Activated T-cell treated with anti-CD3 and anti-CD28 coated beads, Interleukin-2, amount 50 U/mL, for 72 hours (primary cell): ENCODE measurements around the gene AMZ1. TPM values are rescaled to one million over a fixed set of nuclear protein-coding genes. Genes with fewer than 3 reads are reported as not detected.
"Not testable (repeated sequence)": the region's sequence is repeated elsewhere in the genome, so short reads cannot be mapped to it uniquely, and the experiment has no call there.

Source experiments
- ATAC-seq, 2 donors: fragments of 150-1000 bp; cut with Tn5 transposase; replicated peaks in 1 of 2; 2 replicates each; pipeline ENCODE4 v1.10.0; 2021; ENCODE audit warnings: moderate library complexity in 2 of 2, mild to moderate bottlenecking in 1 of 2
- DNase-seq, 2 donors: peaks; one replicate each; pipeline ENCODE4 v3.0.0; 2021 to 2022; ENCODE audit warnings: mixed read lengths in 1 of 2
- H3K27ac Mint-ChIP-seq: one replicate; pipeline ENCODE4 v1.8.0; 2022; ENCODE audit warnings: mild to moderate bottlenecking, moderate library complexity, mixed read lengths
- H3K27me3 Mint-ChIP-seq: one replicate; pipeline ENCODE4 v1.8.0; 2022; ENCODE audit warnings: low read depth, mixed read lengths
- H3K36me3 Mint-ChIP-seq, 2 donors: one replicate each; pipeline ENCODE4 v1.8.0; 2022; ENCODE audit warnings: mixed read lengths in 2 of 2, mild to moderate bottlenecking in 1 of 2; ENCODE audit not compliant: insufficient read depth in 2 of 2
- H3K4me1 Mint-ChIP-seq: one replicate; pipeline ENCODE4 v1.8.0; 2022; ENCODE audit warnings: low read depth, mixed read lengths
- H3K4me3 Mint-ChIP-seq, 2 donors: one replicate each; pipeline ENCODE4 v1.8.0; 2022; ENCODE audit warnings: mild to moderate bottlenecking in 2 of 2, mixed read lengths in 2 of 2, moderate library complexity in 2 of 2
- H3K9me3 Mint-ChIP-seq, 2 donors: one replicate each; pipeline ENCODE4 v1.8.0; 2022; ENCODE audit warnings: mixed read lengths in 2 of 2
- total RNA-seq, 2 donors: library from RNA; stranded (reverse); gene quantifications; one replicate each; pipeline ENCODE4 v1.2.3, GENCODE V29; 2022

AMZ1 gene
- total RNA-seq, 2 donors from 2014 or later = 0.34 to 1.3 TPM

DNA sequence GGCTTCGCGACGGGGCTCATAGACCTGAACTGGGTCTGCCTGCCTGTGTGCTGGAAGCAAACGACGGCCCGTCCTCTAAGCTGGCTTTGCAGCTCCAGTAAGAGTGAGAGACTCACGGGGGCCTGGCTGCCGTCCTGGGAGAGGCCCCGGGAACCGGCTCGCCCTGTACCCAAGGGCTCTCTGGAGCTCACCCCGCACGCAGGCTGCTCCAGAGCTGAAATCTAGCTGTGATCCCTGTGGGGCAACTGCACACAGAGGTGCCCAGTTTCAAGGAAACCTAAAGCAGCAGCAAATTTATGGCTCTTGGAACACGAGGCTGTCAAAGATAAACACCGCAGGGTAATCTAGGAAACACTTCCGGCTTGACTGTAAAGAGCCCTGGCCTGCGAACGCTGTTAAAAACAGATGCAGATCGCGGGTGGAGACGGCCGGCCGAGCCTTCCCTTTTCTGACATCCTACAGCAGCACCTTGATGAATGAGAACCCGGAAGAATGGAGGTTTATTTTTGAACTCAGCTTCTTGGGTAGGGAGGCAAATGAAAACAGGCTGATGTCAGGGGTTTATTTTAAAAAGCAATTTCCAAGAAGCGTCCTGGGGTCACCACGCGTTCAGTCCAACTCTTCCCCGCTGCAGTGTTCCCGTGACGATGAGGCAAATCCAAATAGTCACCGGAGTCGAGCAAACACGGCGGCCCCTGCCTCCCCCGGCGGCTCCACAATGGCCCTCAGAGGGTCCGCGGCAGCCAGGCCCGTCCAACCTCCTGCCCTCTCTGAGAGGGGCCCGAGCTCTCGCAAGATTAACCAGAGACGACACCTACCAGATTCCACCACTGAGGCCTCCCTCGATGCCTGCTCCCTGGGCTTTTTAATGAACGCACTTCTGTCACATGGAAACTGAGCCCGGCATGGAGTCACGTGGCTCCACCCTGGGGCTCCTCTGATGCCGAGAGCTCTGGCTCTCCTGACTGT is 29.6 kb downstream of the AMZ1 start:
- no peak for DNase-seq
- H3K9me3 Mint-ChIP-seq = no peaks in the 10 kb centered on the region
- peak overlapping the region; percentile 57 to 60 for H3K4me3 Mint-ChIP-seq
- peaks cover 35% of the 10 kb centered on the region for H3K27me3 Mint-ChIP-seq
- H3K4me1 Mint-ChIP-seq = peaks cover 74% of the 10 kb centered on the region
- peak overlapping the region; percentile 74 for H3K27ac Mint-ChIP-seq
- no peaks in the 10 kb centered on the region for H3K36me3 Mint-ChIP-seq
- ATAC-seq = no peak

DNA sequence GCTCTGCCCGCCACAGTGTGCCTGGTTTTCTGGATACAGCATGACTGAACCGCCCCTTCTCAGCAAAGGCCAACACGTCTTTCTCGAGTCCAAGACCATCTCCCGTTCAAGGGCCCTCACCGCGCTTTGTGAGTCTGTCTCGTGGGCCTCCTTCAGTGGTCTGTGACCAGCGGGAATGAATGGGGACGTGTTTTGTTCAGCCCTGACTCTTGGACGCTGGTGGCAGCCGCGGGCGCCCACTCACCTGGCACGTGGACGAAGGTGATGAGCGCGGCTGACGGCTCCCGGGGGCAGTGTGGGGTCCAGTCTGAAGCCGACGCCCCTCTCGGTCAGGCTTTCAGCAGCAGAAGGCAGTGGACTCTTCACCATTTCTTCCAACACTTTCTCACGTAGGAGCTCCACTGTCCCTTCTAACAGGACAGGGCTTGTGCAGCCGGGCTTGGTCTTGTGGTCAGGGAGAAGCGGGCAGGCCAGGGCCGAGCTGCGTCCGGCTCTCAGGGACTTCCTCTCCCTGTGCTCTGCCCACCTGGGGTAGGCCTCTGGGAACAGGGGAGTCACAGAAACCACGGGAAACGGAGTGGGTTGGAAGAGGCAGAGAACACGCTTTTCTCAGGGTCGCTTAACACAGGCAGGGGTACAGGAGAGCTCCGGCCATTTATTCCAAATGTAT is 30.4 kb downstream of the AMZ1 start:
- no peaks in the 10 kb centered on the region for H3K36me3 Mint-ChIP-seq
- peak overlapping the region; percentile 54 for H3K27ac Mint-ChIP-seq
- peaks cover 72% of the 10 kb centered on the region for H3K4me1 Mint-ChIP-seq
- DNase-seq = no peak
- peak overlapping the region; percentile 27 to 60 for H3K4me3 Mint-ChIP-seq
- no peaks in the 10 kb centered on the region for H3K9me3 Mint-ChIP-seq
- no peak for ATAC-seq
- peaks cover 34% of the 10 kb centered on the region for H3K27me3 Mint-ChIP-seq

DNA sequence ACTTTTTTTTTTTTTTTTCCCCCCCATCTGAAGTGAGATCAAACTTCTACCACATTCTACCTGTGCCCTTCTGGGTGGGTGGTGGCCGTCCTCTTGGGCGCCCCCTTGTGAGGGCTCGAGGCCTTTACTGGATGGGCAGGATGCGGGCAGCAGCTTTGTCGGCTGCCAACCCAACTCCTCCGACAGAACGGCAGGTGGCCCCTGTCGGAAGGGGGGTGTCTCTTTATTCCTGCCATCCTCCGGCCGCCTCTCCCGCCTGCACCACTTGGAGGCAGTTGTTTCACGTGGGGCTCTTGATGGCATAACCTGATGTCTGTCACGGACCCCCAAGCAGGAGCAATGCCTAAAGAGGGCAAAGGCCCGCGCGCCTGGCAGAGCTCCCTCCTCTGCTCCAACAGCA is 31.0 kb downstream of the AMZ1 start:
- peaks cover 70% of the 10 kb centered on the region for H3K4me1 Mint-ChIP-seq
- H3K36me3 Mint-ChIP-seq = no peaks in the 10 kb centered on the region
- H3K4me3 Mint-ChIP-seq = peak overlapping the region; percentile 29 to 46
- no peaks in the 10 kb centered on the region for H3K9me3 Mint-ChIP-seq
- DNase-seq (peak; percentile 82 to 84), ATAC-seq (peak; percentile 43 to 45)
- peak overlapping the region; percentile 54 for H3K27ac Mint-ChIP-seq
- H3K27me3 Mint-ChIP-seq = peaks cover 28% of the 10 kb centered on the region

DNA sequence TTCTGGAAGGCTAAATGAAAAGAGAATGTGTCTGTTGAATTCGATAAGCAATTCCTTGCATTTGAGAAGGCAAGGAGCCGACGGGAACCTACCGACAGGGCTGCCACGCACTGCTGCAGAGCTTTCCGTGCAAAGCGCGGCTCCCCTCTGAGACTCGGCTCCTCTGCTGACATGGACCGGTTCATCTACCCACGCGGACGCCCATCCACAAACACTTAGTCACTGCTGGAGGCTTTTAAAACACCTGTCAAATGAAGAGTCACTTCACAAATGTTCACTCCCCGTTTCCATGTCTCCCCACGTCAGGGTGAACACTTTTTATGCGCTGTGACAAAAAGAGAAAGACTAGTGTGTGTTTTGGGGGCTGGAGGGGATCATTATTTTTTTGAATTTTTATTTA is 32.0 kb downstream of the AMZ1 start:
- peak overlapping the region; percentile 25 to 37 for H3K4me3 Mint-ChIP-seq
- H3K9me3 Mint-ChIP-seq = no peaks in the 10 kb centered on the region
- no peak overlapping the region for H3K27ac Mint-ChIP-seq
- peak in 1 of 2 donors; percentile 15 for ATAC-seq
- peak in 1 of 2 donors; percentile 32 for DNase-seq
- H3K27me3 Mint-ChIP-seq = peaks cover 18% of the 10 kb centered on the region
- H3K36me3 Mint-ChIP-seq = no peaks in the 10 kb centered on the region
- H3K4me1 Mint-ChIP-seq = peaks cover 62% of the 10 kb centered on the region

DNA sequence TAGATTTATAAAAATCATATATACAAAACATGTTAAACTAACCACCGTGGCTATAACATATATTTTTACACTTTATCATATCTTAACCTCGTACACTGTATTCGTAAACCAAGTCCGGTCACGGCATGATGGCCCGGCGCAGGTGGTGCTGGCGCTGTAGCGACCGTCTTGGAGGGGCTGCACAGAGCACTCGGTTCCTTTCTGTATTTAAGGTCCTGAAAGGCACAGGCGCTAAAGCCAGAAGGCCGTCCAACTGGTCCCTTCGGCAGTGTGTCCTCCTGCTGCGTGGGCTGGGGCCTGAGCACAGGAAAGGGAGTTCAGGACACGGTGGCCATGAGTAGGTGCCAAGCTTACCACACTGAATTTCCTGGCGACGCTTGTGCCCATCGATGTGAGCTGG is 33.8 kb downstream of the AMZ1 start:
- ATAC-seq (no peak), DNase-seq (no peak)
- no peaks in the 10 kb centered on the region for H3K36me3 Mint-ChIP-seq
- H3K9me3 Mint-ChIP-seq = no peaks in the 10 kb centered on the region
- no peak overlapping the region for H3K4me3 Mint-ChIP-seq
- H3K27me3 Mint-ChIP-seq = peaks cover 5% of the 10 kb centered on the region
- no peak overlapping the region for H3K27ac Mint-ChIP-seq
- H3K4me1 Mint-ChIP-seq = peaks cover 44% of the 10 kb centered on the region

DNA sequence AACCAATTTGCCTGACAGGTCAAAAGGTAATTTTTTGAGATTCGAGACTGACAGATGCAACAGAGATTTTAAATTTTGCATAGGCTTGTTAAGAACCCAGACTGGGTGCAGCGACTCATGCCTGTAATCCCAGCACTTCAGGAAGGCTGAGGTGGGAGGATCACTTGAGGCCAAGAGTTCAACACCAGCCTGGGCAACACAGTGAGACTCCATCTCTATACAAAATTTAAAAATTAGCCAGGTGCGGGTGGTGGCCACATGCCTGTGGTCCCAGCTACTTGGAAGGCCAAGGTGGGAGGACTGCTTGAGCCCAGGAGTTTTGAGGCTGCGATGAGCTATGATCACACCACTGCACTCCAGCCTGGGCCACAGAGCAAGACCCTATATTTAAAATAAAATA is 34.6 kb downstream of the AMZ1 start:
- H3K4me3 Mint-ChIP-seq = no peak overlapping the region
- ATAC-seq = no peak
- H3K9me3 Mint-ChIP-seq = no peaks in the 10 kb centered on the region
- no peak for DNase-seq
- no peaks in the 10 kb centered on the region for H3K36me3 Mint-ChIP-seq
- no peak overlapping the region for H3K27ac Mint-ChIP-seq
- no peaks in the 10 kb centered on the region for H3K27me3 Mint-ChIP-seq
- H3K4me1 Mint-ChIP-seq = peaks cover 36% of the 10 kb centered on the region

DNA sequence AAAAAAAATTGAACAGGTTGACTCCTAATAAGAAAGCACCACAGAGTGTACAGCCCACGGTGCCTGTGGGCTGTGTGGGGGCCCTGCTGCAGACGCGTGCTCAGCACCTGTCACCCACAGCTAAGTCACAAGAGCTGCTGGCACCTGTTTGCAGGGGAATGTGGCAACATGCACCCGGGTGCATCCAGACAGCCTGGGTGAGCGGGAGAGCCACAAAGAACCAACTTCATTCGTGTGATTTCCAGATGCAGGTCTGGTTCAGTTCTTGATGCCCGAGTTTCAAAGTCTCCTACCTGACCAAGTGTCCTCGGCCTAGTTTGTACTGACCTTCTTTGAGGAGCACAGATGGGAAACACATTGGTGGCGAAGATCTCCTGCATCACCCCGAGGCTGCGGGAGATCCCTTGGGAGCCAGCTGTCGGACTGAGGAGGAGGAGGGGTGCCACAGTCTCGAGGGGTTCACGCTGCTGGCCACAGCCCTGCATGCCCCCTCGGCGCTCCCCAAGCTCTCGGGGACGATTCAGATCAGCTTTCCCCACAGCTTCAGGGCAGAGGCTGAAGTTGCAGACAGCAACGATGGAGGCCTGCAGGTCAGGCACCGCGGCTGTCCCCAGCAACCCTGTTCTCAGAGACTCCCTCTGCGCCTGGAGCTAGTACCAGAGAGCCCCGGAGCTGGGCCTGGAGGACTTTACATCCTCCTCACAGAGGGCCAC is 35.3 kb downstream of the AMZ1 start:
- peaks cover 29% of the 10 kb centered on the region for H3K4me1 Mint-ChIP-seq
- no peak overlapping the region for H3K4me3 Mint-ChIP-seq
- ATAC-seq (no peak), DNase-seq (no peak)
- no peaks in the 10 kb centered on the region for H3K27me3 Mint-ChIP-seq
- H3K27ac Mint-ChIP-seq = no peak overlapping the region
- no peaks in the 10 kb centered on the region for H3K36me3 Mint-ChIP-seq
- no peaks in the 10 kb centered on the region for H3K9me3 Mint-ChIP-seq

DNA sequence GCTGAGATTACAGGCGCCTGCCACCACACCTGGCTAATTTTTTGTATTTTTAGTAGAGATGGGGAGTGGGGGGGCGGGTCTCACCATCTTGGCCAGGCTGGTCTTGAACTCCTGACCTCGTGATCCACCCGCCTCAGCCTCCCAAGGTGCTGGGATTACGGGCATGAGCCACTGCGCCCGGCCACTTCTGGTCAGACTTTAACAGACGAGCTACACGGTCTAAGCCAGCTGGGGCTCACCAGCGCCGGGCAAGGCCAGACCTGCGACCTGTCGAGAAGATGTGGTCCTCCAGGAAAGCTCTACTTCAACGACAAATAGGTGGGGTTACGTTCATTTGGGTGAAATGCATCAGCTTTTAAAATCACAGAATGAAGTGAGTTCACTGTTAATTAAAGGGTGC is 36.0 kb downstream of the AMZ1 start:
- not testable (repeated sequence) for H3K9me3 Mint-ChIP-seq, H3K4me3 Mint-ChIP-seq, DNase-seq, ATAC-seq, H3K27ac Mint-ChIP-seq, H3K36me3 Mint-ChIP-seq, H3K27me3 Mint-ChIP-seq
- peaks cover 22% of the 10 kb centered on the region for H3K4me1 Mint-ChIP-seq

DNA sequence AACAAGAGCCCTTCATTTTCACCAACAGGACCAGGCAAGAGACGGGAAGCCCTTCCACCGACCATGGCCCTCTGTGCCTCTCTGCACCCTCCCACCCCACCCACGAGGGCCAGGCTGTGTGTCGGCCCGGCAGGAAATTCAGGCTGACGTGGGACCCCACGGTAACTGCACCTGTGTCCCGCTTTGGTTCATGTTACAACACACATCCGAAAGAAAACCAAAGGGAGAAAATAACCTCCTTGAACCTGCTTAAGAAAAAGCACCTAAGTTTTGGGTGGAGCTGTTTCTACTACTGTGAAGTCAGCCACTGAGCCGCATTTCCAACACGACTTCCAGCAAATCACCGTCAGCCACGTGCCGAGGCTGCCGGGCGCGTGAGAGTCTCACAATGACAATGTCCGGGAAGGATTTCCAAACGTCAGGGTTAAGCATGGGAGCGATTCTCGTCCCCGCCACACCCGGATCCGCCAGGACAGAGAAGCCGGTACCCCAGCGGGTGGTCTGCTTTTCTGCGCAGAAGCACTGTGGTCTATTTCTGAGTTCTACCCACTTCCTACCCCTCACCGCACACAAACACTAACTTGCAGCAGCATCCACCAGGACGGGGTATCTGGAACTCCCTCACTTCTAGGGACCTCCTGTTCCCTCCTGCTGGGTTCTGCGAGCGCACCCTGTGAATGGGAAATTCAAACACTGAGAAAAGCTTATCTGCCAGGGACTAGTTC is 36.6 kb downstream of the AMZ1 start:
- ATAC-seq (no peak), DNase-seq (no peak)
- Mint-ChIP-seq H3K27me3 (no peaks in the 10 kb centered on the region), H3K27ac (no peak overlapping the region), H3K9me3 (no peaks in the 10 kb centered on the region), H3K36me3 (peaks cover 0 to under 1% of the 10 kb centered on the region in 2 donors), H3K4me3 (no peak overlapping the region), H3K4me1 (peaks cover 18% of the 10 kb centered on the region)

DNA sequence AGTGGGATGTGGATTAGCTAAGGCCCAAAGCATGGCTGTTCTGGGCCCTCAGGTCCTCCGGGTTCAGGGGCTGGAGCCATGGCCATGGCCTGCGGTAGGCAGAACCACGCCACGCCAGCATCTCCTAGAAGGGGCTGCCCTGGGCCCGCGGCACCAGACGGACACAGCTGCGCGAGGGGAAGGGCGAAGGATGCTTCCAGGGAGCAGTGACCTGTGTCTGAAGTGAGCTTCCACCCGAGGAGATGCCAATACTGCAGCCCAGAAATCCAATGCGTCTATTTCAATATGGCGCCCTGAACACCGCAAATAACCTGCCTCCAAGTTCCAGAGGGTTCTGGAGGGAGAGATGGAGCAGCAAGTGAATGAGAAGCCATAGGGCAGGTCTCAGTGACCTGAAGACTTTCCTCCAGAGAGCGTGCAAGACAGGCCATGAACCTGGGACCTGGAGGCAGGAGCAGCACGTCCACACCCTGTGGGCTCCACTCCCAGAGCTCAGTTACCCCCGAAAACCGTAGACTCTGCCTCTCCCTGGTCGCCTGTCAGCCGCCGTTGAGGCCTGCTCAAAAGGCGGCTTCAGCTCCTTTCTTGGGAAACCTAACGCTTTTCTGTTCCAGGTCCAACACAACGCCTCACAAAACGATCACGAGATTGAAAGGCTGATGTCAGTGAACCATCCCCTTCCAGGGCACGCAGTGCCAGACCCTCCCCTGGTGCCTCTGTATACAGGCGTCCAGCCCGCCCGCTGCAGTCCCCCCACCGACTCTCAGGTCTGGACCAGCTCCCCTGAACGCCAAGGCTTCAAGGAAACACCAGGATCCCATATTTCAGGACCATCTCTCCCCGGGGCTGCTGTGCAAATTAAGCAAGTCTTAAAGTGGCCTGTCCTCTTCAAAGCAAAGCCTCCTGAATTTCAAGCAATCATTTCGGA is 37.4 kb downstream of the AMZ1 start:
- no peak overlapping the region for H3K27ac Mint-ChIP-seq
- no peak for DNase-seq
- peaks cover 9% of the 10 kb centered on the region for H3K4me1 Mint-ChIP-seq

DNA sequence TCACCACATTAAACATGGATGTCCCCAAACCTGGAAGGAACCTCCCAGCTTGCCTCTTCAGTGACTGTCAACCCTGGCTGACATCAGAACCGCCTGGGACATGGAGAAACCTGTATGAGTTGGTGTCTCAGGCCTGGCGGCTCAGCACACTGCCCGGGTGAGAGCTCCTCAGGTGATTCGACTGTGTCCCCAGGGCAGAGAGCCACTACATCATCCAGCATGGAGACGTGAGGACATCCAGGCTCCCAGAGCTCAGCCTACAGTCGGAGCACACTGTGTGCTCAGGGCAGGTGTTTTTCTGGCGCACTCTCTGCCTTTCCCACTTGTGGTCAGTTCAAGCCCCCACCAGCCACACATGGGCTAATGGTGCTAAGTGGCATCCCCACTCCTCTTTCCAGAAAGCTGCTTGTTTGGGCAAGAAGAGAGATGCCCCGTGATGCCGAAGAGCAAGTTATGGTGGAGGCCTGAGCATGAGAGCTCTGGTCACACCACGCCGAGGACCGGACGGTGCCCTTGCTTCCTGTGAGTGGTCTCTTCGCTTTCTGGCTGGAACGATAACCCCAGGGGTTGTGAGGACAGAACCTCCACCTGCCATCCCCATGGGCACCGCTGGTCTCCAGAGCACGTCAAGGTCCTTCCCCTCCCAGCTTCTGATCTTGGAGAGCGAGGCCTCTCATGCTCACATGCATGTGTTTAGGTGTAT is 38.5 kb downstream of the AMZ1 start:
- Mint-ChIP-seq H3K4me3 (no peak overlapping the region), H3K4me1 (peaks cover 2% of the 10 kb centered on the region), H3K9me3 (no peaks in the 10 kb centered on the region), H3K27ac (no peak overlapping the region), H3K36me3 (peaks cover 0 to 7% of the 10 kb centered on the region in 2 donors), H3K27me3 (no peaks in the 10 kb centered on the region)
- ATAC-seq (no peak), DNase-seq (no peak)

More for the DNA sequence above, 37.4 kb downstream of the AMZ1 start:
- H3K9me3 Mint-ChIP-seq = no peaks in the 10 kb centered on the region
- peaks cover 0 to 5% of the 10 kb centered on the region in 2 donors for H3K36me3 Mint-ChIP-seq
- ATAC-seq = no peak
- no peaks in the 10 kb centered on the region for H3K27me3 Mint-ChIP-seq
- H3K4me3 Mint-ChIP-seq = no peak overlapping the region
